ENCODE results near the gene FUT8. TPM values are rescaled to one million over a fixed set of nuclear protein-coding genes. Genes with fewer than 3 reads are reported as not detected.

Gene FUT8
- total RNA-seq, 1 donor: 124 TPM

DNA sequence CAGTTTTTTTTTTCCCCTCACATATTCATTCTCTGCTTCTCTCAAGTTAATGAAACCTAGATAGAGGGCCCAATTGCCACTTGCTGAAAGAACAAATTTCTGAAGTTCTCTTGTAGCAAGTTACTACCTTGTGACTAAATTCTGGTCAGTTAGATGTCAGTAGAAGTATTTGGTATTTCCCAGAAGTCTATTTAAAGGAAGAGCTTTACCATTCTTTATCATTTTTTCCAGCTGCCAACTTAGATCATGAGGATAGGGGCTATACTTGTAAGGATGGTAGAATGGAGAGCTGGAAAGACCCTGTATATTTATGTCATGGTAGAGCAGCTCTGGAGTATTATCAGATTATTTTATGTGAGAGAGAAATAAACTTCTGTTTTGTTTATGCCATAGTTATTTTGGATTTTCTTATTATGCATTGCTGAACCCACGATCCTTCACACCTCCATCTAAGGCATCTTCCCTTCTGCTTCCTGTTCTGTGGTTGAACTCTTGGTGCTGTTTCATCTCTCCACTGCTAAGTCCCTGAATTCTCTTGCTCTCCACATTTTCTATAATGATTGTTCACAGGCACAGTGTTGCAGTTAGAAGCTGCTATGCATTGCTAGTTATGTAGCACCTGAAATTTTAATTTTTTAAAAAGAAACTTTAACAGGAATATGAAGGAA, 25.9 kb downstream of the FUT8 start:
- Histone ChIP-seq H3K27me3 (ENCODE audit: insufficient read depth, low read length) (no peaks in the 10 kb centered on the region), H3K4me1 (ENCODE audit: insufficient read depth, low read length) (peaks cover 5% of the 10 kb centered on the region), H3K4me3 (ENCODE audit: insufficient read depth, low read length) (no peak overlapping the region), H4K20me1 (ENCODE audit: insufficient read depth, low read length) (no peaks in the 10 kb centered on the region), H2AFZ (ENCODE audit: low read length) (no peak overlapping the region), H3K9me3 (ENCODE audit: low read depth, low read length) (no peaks in the 10 kb centered on the region), H3K79me2 (ENCODE audit: insufficient read depth, low read length) (peaks cover 60% of the 10 kb centered on the region), H3K27ac (ENCODE audit: low read depth, low read length) (no peak overlapping the region), H3K36me3 (ENCODE audit: insufficient read depth, low read length) (no peaks in the 10 kb centered on the region), H3K4me2 (ENCODE audit: insufficient read depth, low read length) (no peak overlapping the region)
- TF ChIP-seq, protein P1, sequence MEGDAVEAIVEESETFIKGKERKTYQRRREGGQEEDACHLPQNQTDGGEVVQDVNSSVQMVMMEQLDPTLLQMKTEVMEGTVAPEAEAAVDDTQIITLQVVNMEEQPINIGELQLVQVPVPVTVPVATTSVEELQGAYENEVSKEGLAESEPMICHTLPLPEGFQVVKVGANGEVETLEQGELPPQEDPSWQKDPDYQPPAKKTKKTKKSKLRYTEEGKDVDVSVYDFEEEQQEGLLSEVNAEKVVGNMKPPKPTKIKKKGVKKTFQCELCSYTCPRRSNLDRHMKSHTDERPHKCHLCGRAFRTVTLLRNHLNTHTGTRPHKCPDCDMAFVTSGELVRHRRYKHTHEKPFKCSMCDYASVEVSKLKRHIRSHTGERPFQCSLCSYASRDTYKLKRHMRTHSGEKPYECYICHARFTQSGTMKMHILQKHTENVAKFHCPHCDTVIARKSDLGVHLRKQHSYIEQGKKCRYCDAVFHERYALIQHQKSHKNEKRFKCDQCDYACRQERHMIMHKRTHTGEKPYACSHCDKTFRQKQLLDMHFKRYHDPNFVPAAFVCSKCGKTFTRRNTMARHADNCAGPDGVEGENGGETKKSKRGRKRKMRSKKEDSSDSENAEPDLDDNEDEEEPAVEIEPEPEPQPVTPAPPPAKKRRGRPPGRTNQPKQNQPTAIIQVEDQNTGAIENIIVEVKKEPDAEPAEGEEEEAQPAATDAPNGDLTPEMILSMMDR (IDR thresholded peaks at IDR 0.05; ENCODE audit: extremely low read depth, low read depth, low read length): no peak
- DNase-seq (ENCODE audit: insufficient read length, low spot score, missing footprints): no peak

DNA sequence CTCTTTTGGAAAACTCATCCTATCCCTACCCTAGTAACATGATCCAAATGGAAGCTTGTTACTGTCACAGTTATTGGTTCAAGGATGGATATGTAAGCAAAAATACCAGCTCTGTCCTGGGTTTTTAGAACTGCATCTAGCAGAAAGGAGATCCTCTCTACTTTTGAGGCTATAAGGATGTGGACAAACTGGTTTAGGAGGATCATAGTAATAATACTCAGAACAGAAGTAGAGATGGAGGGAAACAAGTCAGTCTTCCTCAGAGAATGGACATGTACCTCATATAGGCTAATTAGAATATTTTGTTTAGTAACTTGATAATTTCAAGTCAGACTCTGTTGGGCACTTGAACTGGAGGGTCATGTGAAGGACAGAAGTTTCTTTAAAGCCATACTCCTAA, 26.6 kb downstream of the FUT8 start:
- Histone ChIP-seq H3K4me3 (ENCODE audit: insufficient read depth, low read length) (no peak overlapping the region), H3K36me3 (ENCODE audit: insufficient read depth, low read length) (no peaks in the 10 kb centered on the region), H2AFZ (ENCODE audit: low read length) (no peak overlapping the region), H3K4me1 (ENCODE audit: insufficient read depth, low read length) (peaks cover 6% of the 10 kb centered on the region), H3K9me3 (ENCODE audit: low read depth, low read length) (no peaks in the 10 kb centered on the region), H3K4me2 (ENCODE audit: insufficient read depth, low read length) (no peak overlapping the region), H4K20me1 (ENCODE audit: insufficient read depth, low read length) (no peaks in the 10 kb centered on the region), H3K27ac (ENCODE audit: low read depth, low read length) (no peak overlapping the region), H3K79me2 (ENCODE audit: insufficient read depth, low read length) (peaks cover 53% of the 10 kb centered on the region), H3K27me3 (ENCODE audit: insufficient read depth, low read length) (no peaks in the 10 kb centered on the region)
- DNase-seq (ENCODE audit: insufficient read length, low spot score, missing footprints): no peak
- TF ChIP-seq, protein P1 (IDR thresholded peaks at IDR 0.05; ENCODE audit: extremely low read depth, low read depth, low read length): no peak

DNA sequence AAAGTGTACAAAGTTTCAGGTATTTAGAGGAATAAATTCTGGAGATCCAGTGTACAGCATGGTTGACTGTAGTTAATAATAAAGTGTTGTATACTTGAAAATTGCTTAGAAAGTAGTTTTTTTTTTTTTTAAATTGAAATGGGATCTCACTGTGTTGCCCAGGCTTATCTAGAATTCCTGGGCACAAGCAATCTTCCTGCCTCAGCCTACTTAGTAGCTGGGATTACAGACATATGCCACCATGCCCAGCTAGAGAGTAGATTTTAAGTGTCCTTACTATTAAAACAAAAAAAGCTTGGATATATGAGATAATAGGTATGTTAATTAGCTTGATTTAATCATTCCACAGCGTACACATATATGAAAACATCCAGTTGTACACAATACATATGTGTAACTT, 27.7 kb downstream of the FUT8 start:
- Histone ChIP-seq H3K4me1 (ENCODE audit: insufficient read depth, low read length) (peaks cover 3% of the 10 kb centered on the region), H2AFZ (ENCODE audit: low read length) (no peak overlapping the region), H3K36me3 (ENCODE audit: insufficient read depth, low read length) (no peaks in the 10 kb centered on the region), H3K9me3 (ENCODE audit: low read depth, low read length) (no peaks in the 10 kb centered on the region), H3K4me3 (ENCODE audit: insufficient read depth, low read length) (no peak overlapping the region), H4K20me1 (ENCODE audit: insufficient read depth, low read length) (no peaks in the 10 kb centered on the region), H3K4me2 (ENCODE audit: insufficient read depth, low read length) (no peak overlapping the region), H3K79me2 (ENCODE audit: insufficient read depth, low read length) (peaks cover 50% of the 10 kb centered on the region), H3K27me3 (ENCODE audit: insufficient read depth, low read length) (no peaks in the 10 kb centered on the region), H3K27ac (ENCODE audit: low read depth, low read length) (no peak overlapping the region)
- no peak for DNase-seq (ENCODE audit: insufficient read length, low spot score, missing footprints)
- TF ChIP-seq, protein P1 (IDR thresholded peaks at IDR 0.05; ENCODE audit: extremely low read depth, low read depth, low read length): no peak

DNA sequence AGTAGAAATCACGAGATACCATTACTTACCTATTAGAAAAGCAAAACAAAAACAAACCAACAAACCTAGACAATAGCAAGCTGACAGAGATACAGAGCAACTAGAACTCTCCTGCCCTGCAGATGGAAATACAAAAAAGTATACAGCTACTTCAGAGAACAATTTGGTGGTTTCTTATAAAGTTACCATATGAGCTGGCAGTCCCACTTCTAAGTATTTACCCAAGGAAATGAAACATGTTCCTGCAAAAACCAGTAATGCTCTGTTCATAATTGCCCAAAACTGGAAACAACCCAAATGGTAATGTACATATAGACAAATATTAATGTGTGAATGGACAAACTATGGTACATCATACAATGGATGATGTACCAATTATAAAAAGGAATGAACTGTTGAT, 31.7 kb downstream of the FUT8 start:
- no peaks in the 10 kb centered on the region for H3K36me3 ChIP-seq (ENCODE audit: insufficient read depth, low read length)
- no peak overlapping the region for H3K4me3 ChIP-seq (ENCODE audit: insufficient read depth, low read length)
- H3K4me2 ChIP-seq (ENCODE audit: insufficient read depth, low read length): no peak overlapping the region
- peaks cover 7% of the 10 kb centered on the region for H3K4me1 ChIP-seq (ENCODE audit: insufficient read depth, low read length)
- H3K27me3 ChIP-seq (ENCODE audit: insufficient read depth, low read length): no peaks in the 10 kb centered on the region
- no peaks in the 10 kb centered on the region for H4K20me1 ChIP-seq (ENCODE audit: insufficient read depth, low read length)
- TF ChIP-seq, protein P1 (IDR thresholded peaks at IDR 0.05; ENCODE audit: extremely low read depth, low read depth, low read length): no peak
- no peak for DNase-seq (ENCODE audit: insufficient read length, low spot score, missing footprints)
- no peak overlapping the region for H3K27ac ChIP-seq (ENCODE audit: low read depth, low read length)
- no peak overlapping the region for H2AFZ ChIP-seq (ENCODE audit: low read length)
- H3K9me3 ChIP-seq (ENCODE audit: low read depth, low read length): no peaks in the 10 kb centered on the region
- H3K79me2 ChIP-seq (ENCODE audit: insufficient read depth, low read length): peaks cover 38% of the 10 kb centered on the region
